Measurements from ENCODE around the gene FAM13C. TPM values are rescaled to one million over a fixed set of nuclear protein-coding genes. Genes with fewer than 3 reads are reported as not detected.

The FAM13C gene
- polyA plus RNA-seq, 2 of the 4 experiments (the other 2 are of a cell fraction), result not detected

- no peak for TF ChIP-seq HEYL (CRISPR knock-in tag; IDR thresholded peaks at IDR 0.05)
- TF ChIP-seq EHMT2 (IDR thresholded peaks at IDR 0.05; ENCODE audit: low read depth), result no peak
- no peak for TF ChIP-seq CHD4 (IDR thresholded peaks at IDR 0.05; ENCODE audit: borderline replicate concordance)
- TF ChIP-seq ZNF302 (CRISPR knock-in tag; IDR thresholded peaks at IDR 0.05), result no peak
- TF ChIP-seq BCL3 (IDR thresholded peaks at IDR 0.05), result no peak
- no peak for TF ChIP-seq FOXS1 (CRISPR knock-in tag; IDR thresholded peaks at IDR 0.05)
- TF ChIP-seq PHF8 (IDR thresholded peaks at IDR 0.05; ENCODE audit: borderline replicate concordance, low read depth), result no peak
- no peak for TF ChIP-seq EP300 (IDR thresholded peaks at IDR 0.05)
Measured at GRCh38 chr10:59323831-59324401, 38.4 kb downstream of the FAM13C start (continued).

GRCh38 chr10:59323036-59323459 is 39.3 kb downstream of the FAM13C start:
- no peak overlapping the region for H3K4me3 ChIP-seq
- no peak for ATAC-seq
- no peaks in the 10 kb centered on the region for H3K9me3 ChIP-seq
- CTCF ChIA-PET, result no interaction called here
- no peak for DNase-seq (ENCODE audit: low read depth in 1 of 2, low spot score in 1 of 2)
- POLR2A ChIA-PET, result no interaction called here
- 15% methylated on average over 2 of the region's 2 CpGs for WGBS (ENCODE audit: missing lambda C conversion rate)
- H3K4me2 ChIP-seq, result no peak overlapping the region
- no peak for FAIRE-seq
- no peak overlapping the region for H3K27ac ChIP-seq
- TF ChIP-seq JUNB (IDR thresholded peaks at IDR 0.05), result no peak
- no peak for TF ChIP-seq CHD4 (IDR thresholded peaks at IDR 0.05; ENCODE audit: borderline replicate concordance)
- TF ChIP-seq ESRRA (IDR thresholded peaks at IDR 0.05; ENCODE audit: borderline replicate concordance, low read length), result no peak
- TF ChIP-seq HDAC2 (IDR thresholded peaks at IDR 0.05), result no peak
- TF ChIP-seq HOXB13 (CRISPR knock-in tag; IDR thresholded peaks at IDR 0.05; ENCODE audit: low read depth), result no peak
- TF ChIP-seq CBX8 (IDR thresholded peaks at IDR 0.05), result no peak
- no peak for TF ChIP-seq NFE2L2 (conservative IDR thresholded peaks at IDR 0.05; ENCODE audit: low read length)
- TF ChIP-seq USF2 (IDR thresholded peaks at IDR 0.05), result no peak
- TF ChIP-seq ZC3H11A (IDR thresholded peaks at IDR 0.05), result no peak
- no peak for TF ChIP-seq MAX (IDR thresholded peaks at IDR 0.05)
- no peak for TF ChIP-seq MAFK (IDR thresholded peaks at IDR 0.05; ENCODE audit: partially characterized antibody)
- TF ChIP-seq KDM5A (IDR thresholded peaks at IDR 0.05), result no peak
- TF ChIP-seq PHF8 (IDR thresholded peaks at IDR 0.05; ENCODE audit: borderline replicate concordance, low read depth), result no peak
- no peak for TF ChIP-seq BCL3 (IDR thresholded peaks at IDR 0.05)
- TF ChIP-seq HMGXB4 (CRISPR knock-in tag; IDR thresholded peaks at IDR 0.05; ENCODE audit: borderline replicate concordance), result no peak
- TF ChIP-seq CBX2 (IDR thresholded peaks at IDR 0.05; ENCODE audit: borderline replicate concordance, low read depth), result no peak
- no peaks in the 10 kb centered on the region for H3K4me1 ChIP-seq
